ENCODE results near the gene HSP90AA1. TPM values are rescaled to one million over a fixed set of nuclear protein-coding genes. Genes with fewer than 3 reads are reported as not detected.
"Not testable (repeated sequence)": the region's sequence is repeated elsewhere in the genome, so short reads cannot be mapped to it uniquely, and the experiment has no call there.

The HSP90AA1 gene
- total RNA-seq, 2 experiments from 2014 or later, result 372 to 398 TPM

- Mint-ChIP-seq H3K36me3 (peaks cover 34% of the 10 kb centered on the region), H3K4me3 (peak overlapping the region; percentile 94), H3K9me3 (no peaks in the 10 kb centered on the region), H3K4me1 (peaks cover 54% of the 10 kb centered on the region), H3K27me3 (no peaks in the 10 kb centered on the region), H3K27ac (peak overlapping the region; percentile 97)
- DNase-seq, result no peak
- no peak for ATAC-seq (ENCODE audit: low read depth)
- POLR2A ChIA-PET, result interaction anchor here (0.6 to 1.7 kb wide), 8 partner anchors 30 to 365 kb away, joined by 3 to 11 read pairs (median 5); partner anchors contain the start of genes DYNC1H1 and WDR20
These were observed 843 bp upstream of the HSP90AA1 start for GRCh38 chr14:102087762-102088011.

GRCh38 chr14:102086709-102086971 is 204 bp downstream of the HSP90AA1 start:
- ATAC-seq (ENCODE audit: low read depth), result no peak
- H3K27me3 Mint-ChIP-seq, result no peaks in the 10 kb centered on the region
- POLR2A ChIA-PET, result no interaction called here
- peak overlapping the region; percentile 85 for H3K4me3 Mint-ChIP-seq
- H3K9me3 Mint-ChIP-seq, result no peaks in the 10 kb centered on the region
- H3K4me1 Mint-ChIP-seq, result peaks cover 62% of the 10 kb centered on the region
- peak overlapping the region; percentile 89 for H3K27ac Mint-ChIP-seq
- peaks cover 42% of the 10 kb centered on the region for H3K36me3 Mint-ChIP-seq
- no peak for DNase-seq

- Mint-ChIP-seq H3K4me1 (peaks cover 64% of the 10 kb centered on the region), H3K27me3 (no peaks in the 10 kb centered on the region), H3K4me3 (peak overlapping the region; percentile 98), H3K9me3 (no peaks in the 10 kb centered on the region), H3K36me3 (peaks cover 46% of the 10 kb centered on the region), H3K27ac (peak overlapping the region; percentile 97)
- ATAC-seq (ENCODE audit: low read depth) (peak; percentile 40), DNase-seq (no peak)
- POLR2A ChIA-PET, result no interaction called here
These were observed 716 bp downstream of the HSP90AA1 start for GRCh38 chr14:102085948-102086708.

- peaks cover 69% of the 10 kb centered on the region for H3K4me1 Mint-ChIP-seq
- ATAC-seq (ENCODE audit: low read depth), result no peak
- POLR2A ChIA-PET, result interaction anchor here (0.6 kb wide), 1 partner anchor 51 kb away, joined by 3 read pairs; no protein-coding TSS in a partner anchor
These were observed 1.4 kb downstream of the HSP90AA1 start for GRCh38 chr14:102085488-102085887.

GRCh38 chr14:102084931-102085330 is 1.9 kb downstream of the HSP90AA1 start:
- Mint-ChIP-seq H3K9me3 (no peaks in the 10 kb centered on the region), H3K27me3 (no peaks in the 10 kb centered on the region), H3K4me3 (peak overlapping the region; percentile 98), H3K4me1 (peaks cover 70% of the 10 kb centered on the region), H3K36me3 (peaks cover 54% of the 10 kb centered on the region), H3K27ac (peak overlapping the region; percentile 60)
- DNase-seq (no peak), ATAC-seq (ENCODE audit: low read depth) (no peak)
- POLR2A ChIA-PET, result interaction anchor here (0.6 kb wide), 1 partner anchor 51 kb away, joined by 3 read pairs; no protein-coding TSS in a partner anchor

More at GRCh38 chr14:102085488-102085887, 1.4 kb downstream of the HSP90AA1 start:
- Mint-ChIP-seq H3K9me3 (no peaks in the 10 kb centered on the region), H3K36me3 (peaks cover 51% of the 10 kb centered on the region), H3K27ac (peak overlapping the region; percentile 97), H3K4me3 (peak overlapping the region; percentile 98), H3K27me3 (no peaks in the 10 kb centered on the region)
- DNase-seq, result no peak

- H3K27me3 Mint-ChIP-seq; H3K9me3 Mint-ChIP-seq; ATAC-seq (ENCODE audit: low read depth); DNase-seq; POLR2A ChIA-PET: not testable (repeated sequence)
- Mint-ChIP-seq H3K36me3 (peaks cover 56% of the 10 kb centered on the region), H3K27ac (peak overlapping the region; percentile 60), H3K4me3 (peak overlapping the region; percentile 98), H3K4me1 (peaks cover 70% of the 10 kb centered on the region)
These were observed 2.3 kb downstream of the HSP90AA1 start for GRCh38 chr14:102084522-102084921.

- peaks cover 62% of the 10 kb centered on the region for H3K4me1 Mint-ChIP-seq
- no peaks in the 10 kb centered on the region for H3K9me3 Mint-ChIP-seq
- H3K4me3 Mint-ChIP-seq, result no peak overlapping the region
- H3K27me3 Mint-ChIP-seq, result no peaks in the 10 kb centered on the region
- H3K27ac Mint-ChIP-seq, result no peak overlapping the region
- DNase-seq, result no peak
- no peak for ATAC-seq (ENCODE audit: low read depth)
- POLR2A ChIA-PET, result no interaction called here
- H3K36me3 Mint-ChIP-seq, result peaks cover 64% of the 10 kb centered on the region
These were observed 5.4 kb downstream of the HSP90AA1 start for GRCh38 chr14:102081231-102082080.

- POLR2A ChIA-PET, result no interaction called here
- DNase-seq, result no peak
- no peaks in the 10 kb centered on the region for H3K27me3 Mint-ChIP-seq
- peaks cover 55% of the 10 kb centered on the region for H3K36me3 Mint-ChIP-seq
- H3K4me3 Mint-ChIP-seq, result no peak overlapping the region
- peak overlapping the region; percentile 30 for H3K27ac Mint-ChIP-seq
- no peak for ATAC-seq (ENCODE audit: low read depth)
- peaks cover 54% of the 10 kb centered on the region for H3K4me1 Mint-ChIP-seq
- no peaks in the 10 kb centered on the region for H3K9me3 Mint-ChIP-seq
These were observed 6.4 kb downstream of the HSP90AA1 start for GRCh38 chr14:102080183-102081080.

- H3K27me3 Mint-ChIP-seq, result no peaks in the 10 kb centered on the region
- H3K4me1 Mint-ChIP-seq, result peaks cover 47% of the 10 kb centered on the region
- H3K4me3 Mint-ChIP-seq, result no peak overlapping the region
- peak; percentile 21 for ATAC-seq (ENCODE audit: low read depth)
- H3K9me3 Mint-ChIP-seq, result no peaks in the 10 kb centered on the region
- DNase-seq, result no peak
- peaks cover 48% of the 10 kb centered on the region for H3K36me3 Mint-ChIP-seq
- H3K27ac Mint-ChIP-seq, result peak overlapping the region; percentile 60
- POLR2A ChIA-PET, result no interaction called here
These were observed 7.2 kb downstream of the HSP90AA1 start for GRCh38 chr14:102079700-102079979.

GRCh38 chr14:102078831-102079699 is 7.8 kb downstream of the HSP90AA1 start:
- peak overlapping the region; percentile 60 for H3K27ac Mint-ChIP-seq
- peaks cover 41% of the 10 kb centered on the region for H3K4me1 Mint-ChIP-seq
- no peaks in the 10 kb centered on the region for H3K27me3 Mint-ChIP-seq
- ATAC-seq (ENCODE audit: low read depth), result no peak
- H3K9me3 Mint-ChIP-seq, result no peaks in the 10 kb centered on the region
- no peak for DNase-seq
- POLR2A ChIA-PET, result no interaction called here
- peaks cover 47% of the 10 kb centered on the region for H3K36me3 Mint-ChIP-seq
- no peak overlapping the region for H3K4me3 Mint-ChIP-seq

- DNase-seq; ATAC-seq (ENCODE audit: low read depth); H3K27ac Mint-ChIP-seq; H3K27me3 Mint-ChIP-seq; POLR2A ChIA-PET; H3K4me3 Mint-ChIP-seq; H3K9me3 Mint-ChIP-seq: not testable (repeated sequence)
- Mint-ChIP-seq H3K4me1 (peaks cover 34% of the 10 kb centered on the region), H3K36me3 (peaks cover 40% of the 10 kb centered on the region)
These were observed 8.5 kb downstream of the HSP90AA1 start for GRCh38 chr14:102078361-102078791.

GRCh38 chr14:102077382-102077709 is 9.5 kb downstream of the HSP90AA1 start:
- DNase-seq, result no peak
- ATAC-seq (ENCODE audit: low read depth), result peak; percentile 14
- Mint-ChIP-seq H3K4me1 (peaks cover 27% of the 10 kb centered on the region), H3K9me3 (no peaks in the 10 kb centered on the region), H3K27me3 (no peaks in the 10 kb centered on the region), H3K36me3 (peaks cover 33% of the 10 kb centered on the region), H3K27ac (no peak overlapping the region), H3K4me3 (no peak overlapping the region)
- POLR2A ChIA-PET, result interaction anchor here (0.6 kb wide), 1 partner anchor 327 kb away, joined by 3 read pairs; no protein-coding TSS in a partner anchor

All from activated naive CD8-positive, alpha-beta T cell treated with anti-CD3 and anti-CD28 coated beads, Interleukin-2, amount 10 ng/mL, durations not matched to agents 7 days and 5 days (primary cell).